ENCODE results near the gene CCDC91. TPM values are rescaled to one million over a fixed set of nuclear protein-coding genes. Genes with fewer than 3 reads are reported as not detected.

CCDC91 gene
- polyA plus RNA-seq, 1 donor (not counting 4 experiments of a cell fraction or from before 2014, with no cell fraction given), result 26.5 TPM

DNA sequence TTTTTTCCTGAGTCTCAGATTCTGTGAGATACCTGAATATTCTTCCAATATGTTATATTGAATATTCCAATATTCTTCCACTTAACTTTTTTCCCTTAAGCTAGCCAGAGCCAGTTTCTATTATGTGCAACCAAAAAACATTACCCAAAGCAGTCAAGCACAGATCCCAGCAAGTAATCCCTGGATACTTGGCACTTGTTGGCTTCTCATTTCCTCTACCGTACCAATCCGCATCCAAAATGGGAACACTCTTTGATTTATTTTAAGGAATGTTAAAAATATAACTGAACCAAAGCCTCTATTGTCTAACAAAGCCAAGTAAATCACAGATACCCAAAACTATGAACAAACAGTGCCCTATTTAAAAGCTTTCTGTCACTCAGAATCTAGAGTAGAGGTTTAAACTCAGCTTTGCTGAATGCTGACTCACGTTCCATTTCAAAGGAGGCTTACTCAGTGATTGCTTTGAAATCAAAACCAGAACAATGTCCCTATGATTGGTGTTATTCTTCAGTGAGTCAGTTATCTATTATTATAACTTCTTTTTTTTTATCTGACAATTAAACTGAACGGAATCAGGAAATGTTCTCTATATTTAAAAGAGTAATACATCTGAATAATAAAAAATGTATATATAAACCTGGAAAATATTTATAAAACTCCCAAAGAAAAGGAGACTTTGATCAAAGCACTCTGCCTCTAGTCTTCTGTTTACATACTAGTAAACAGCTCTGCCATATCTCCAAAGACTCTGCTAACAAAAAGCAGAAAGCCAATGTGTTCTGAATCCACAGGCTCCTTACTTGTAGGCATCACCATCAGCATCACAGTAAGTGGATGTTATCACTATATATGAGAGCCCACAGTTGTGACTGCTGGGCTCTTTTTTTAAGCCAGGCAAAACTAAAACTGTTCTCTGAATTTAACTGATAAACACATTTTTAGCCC is 360.8 kb downstream of the CCDC91 start:
- FAIRE-seq (peak; percentile 57), DNase-seq (ENCODE audit: low read depth, low spot score) (no peak)
- Histone ChIP-seq H3K4me2 (ENCODE audit: control insufficient read depth, extremely low read depth, insufficient read depth, low read depth, low read length) (peak overlapping the region; percentile 16), H3K79me2 (ENCODE audit: control insufficient read depth, insufficient read depth, low read length) (no peaks in the 10 kb centered on the region), H3K4me3 (ENCODE audit: control insufficient read depth in 2 of 3, extremely low read depth in 1 of 3, insufficient read depth in 2 of 3, low read depth in 1 of 3, low read length in 3 of 3) (no peak overlapping the region), H3K9me1 (ENCODE audit: control insufficient read depth, extremely low read depth, insufficient read depth, low read length) (no peaks in the 10 kb centered on the region), H3K9me3 (ENCODE audit: control insufficient read depth, low read depth, low read length) (no peaks in the 10 kb centered on the region), H3K36me3 (ENCODE audit: control insufficient read depth in 2 of 2, extremely low read depth in 1 of 2, insufficient read depth in 2 of 2, low read length in 2 of 2) (no peaks in the 10 kb centered on the region), H3K27ac (ENCODE audit: control insufficient read depth, insufficient read depth, low read length) (no peak overlapping the region), H4K20me1 (ENCODE audit: control insufficient read depth, extremely low read depth, insufficient read depth, low read length) (no peaks in the 10 kb centered on the region), H3K4me1 (ENCODE audit: control insufficient read depth, extremely low read depth, insufficient read depth, low read length) (peaks cover 12% of the 10 kb centered on the region), H3K27me3 (ENCODE audit: control insufficient read depth, extremely low read depth, insufficient read depth, low read length) (no peaks in the 10 kb centered on the region), H2AFZ (ENCODE audit: control insufficient read depth, low read length) (no peak overlapping the region), H3K9ac (ENCODE audit: control insufficient read depth, extremely low read depth, insufficient read depth, low read length) (no peak overlapping the region)
- TF ChIP-seq EZH2 (IDR thresholded peaks at IDR 0.05; ENCODE audit: low read length), result no peak
- TF ChIP-seq, protein P1, sequence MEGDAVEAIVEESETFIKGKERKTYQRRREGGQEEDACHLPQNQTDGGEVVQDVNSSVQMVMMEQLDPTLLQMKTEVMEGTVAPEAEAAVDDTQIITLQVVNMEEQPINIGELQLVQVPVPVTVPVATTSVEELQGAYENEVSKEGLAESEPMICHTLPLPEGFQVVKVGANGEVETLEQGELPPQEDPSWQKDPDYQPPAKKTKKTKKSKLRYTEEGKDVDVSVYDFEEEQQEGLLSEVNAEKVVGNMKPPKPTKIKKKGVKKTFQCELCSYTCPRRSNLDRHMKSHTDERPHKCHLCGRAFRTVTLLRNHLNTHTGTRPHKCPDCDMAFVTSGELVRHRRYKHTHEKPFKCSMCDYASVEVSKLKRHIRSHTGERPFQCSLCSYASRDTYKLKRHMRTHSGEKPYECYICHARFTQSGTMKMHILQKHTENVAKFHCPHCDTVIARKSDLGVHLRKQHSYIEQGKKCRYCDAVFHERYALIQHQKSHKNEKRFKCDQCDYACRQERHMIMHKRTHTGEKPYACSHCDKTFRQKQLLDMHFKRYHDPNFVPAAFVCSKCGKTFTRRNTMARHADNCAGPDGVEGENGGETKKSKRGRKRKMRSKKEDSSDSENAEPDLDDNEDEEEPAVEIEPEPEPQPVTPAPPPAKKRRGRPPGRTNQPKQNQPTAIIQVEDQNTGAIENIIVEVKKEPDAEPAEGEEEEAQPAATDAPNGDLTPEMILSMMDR (optimal IDR thresholded peaks at IDR 0.05 in 1 of 3, IDR thresholded peaks at IDR 0.05 in 1 of 3, conservative IDR thresholded peaks at IDR 0.05 in 1 of 3; ENCODE audit: extremely low read depth in 1 of 3, insufficient read depth in 2 of 3, low read length in 3 of 3), result no peak
- dilution Hi-C loops (cut with MboI; ENCODE audit: extremely low pct_ligation_motif_present, low sequenced_read_pairs), result no loop called here

DNA sequence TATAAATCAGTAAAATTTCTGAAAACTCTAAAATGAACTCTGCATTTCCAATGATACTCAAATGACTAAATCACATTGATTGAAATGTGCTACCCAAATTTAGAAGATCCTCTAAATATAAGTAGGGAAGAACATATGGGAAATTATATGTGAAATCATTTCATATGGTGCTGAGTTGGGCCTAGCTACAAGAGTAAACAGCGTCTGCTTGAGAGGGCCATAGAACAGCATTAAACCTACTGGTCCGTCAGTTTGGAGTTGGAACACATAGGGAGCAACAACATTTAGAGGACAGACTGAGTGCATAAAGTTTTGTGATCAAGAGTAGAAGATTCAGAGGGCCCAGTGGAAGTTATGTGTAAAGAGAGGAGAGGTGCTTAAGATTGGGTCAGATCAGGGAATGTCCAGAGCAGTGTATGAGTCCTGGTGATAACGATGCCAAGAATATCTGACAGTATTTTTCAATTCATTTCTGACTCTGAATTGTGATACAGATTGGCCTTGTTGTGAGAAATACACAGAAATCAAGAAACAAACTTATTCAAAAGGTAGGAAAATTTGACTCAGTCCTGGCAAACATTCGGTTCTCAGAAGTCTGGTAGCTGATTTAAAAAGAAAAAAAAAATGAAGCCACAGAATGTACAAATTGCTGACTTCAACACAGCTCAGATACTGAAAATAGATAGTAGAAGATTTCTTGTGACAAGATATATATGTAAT is 362.2 kb downstream of the CCDC91 start:
- Histone ChIP-seq H3K4me2 (ENCODE audit: control insufficient read depth, extremely low read depth, insufficient read depth, low read depth, low read length) (no peak overlapping the region), H3K79me2 (ENCODE audit: control insufficient read depth, insufficient read depth, low read length) (no peaks in the 10 kb centered on the region), H3K36me3 (ENCODE audit: control insufficient read depth in 2 of 2, extremely low read depth in 1 of 2, insufficient read depth in 2 of 2, low read length in 2 of 2) (no peaks in the 10 kb centered on the region), H3K4me3 (ENCODE audit: control insufficient read depth in 2 of 3, extremely low read depth in 1 of 3, insufficient read depth in 2 of 3, low read depth in 1 of 3, low read length in 3 of 3) (no peak overlapping the region), H3K9me1 (ENCODE audit: control insufficient read depth, extremely low read depth, insufficient read depth, low read length) (no peaks in the 10 kb centered on the region), H3K27ac (ENCODE audit: control insufficient read depth, insufficient read depth, low read length) (no peak overlapping the region), H3K9me3 (ENCODE audit: control insufficient read depth, low read depth, low read length) (no peaks in the 10 kb centered on the region), H3K9ac (ENCODE audit: control insufficient read depth, extremely low read depth, insufficient read depth, low read length) (no peak overlapping the region), H3K27me3 (ENCODE audit: control insufficient read depth, extremely low read depth, insufficient read depth, low read length) (no peaks in the 10 kb centered on the region), H2AFZ (ENCODE audit: control insufficient read depth, low read length) (no peak overlapping the region), H3K4me1 (ENCODE audit: control insufficient read depth, extremely low read depth, insufficient read depth, low read length) (peaks cover 12% of the 10 kb centered on the region), H4K20me1 (ENCODE audit: control insufficient read depth, extremely low read depth, insufficient read depth, low read length) (no peaks in the 10 kb centered on the region)
- FAIRE-seq (no peak), DNase-seq (ENCODE audit: low read depth, low spot score) (no peak)
- dilution Hi-C loops (cut with MboI; ENCODE audit: extremely low pct_ligation_motif_present, low sequenced_read_pairs), result no loop called here
- TF ChIP-seq, protein P1 (optimal IDR thresholded peaks at IDR 0.05 in 1 of 3, IDR thresholded peaks at IDR 0.05 in 1 of 3, conservative IDR thresholded peaks at IDR 0.05 in 1 of 3; ENCODE audit: extremely low read depth in 1 of 3, insufficient read depth in 2 of 3, low read length in 3 of 3), result no peak
- no peak for TF ChIP-seq EZH2 (IDR thresholded peaks at IDR 0.05; ENCODE audit: low read length)
